Measurements from ENCODE around the gene DMRTB1.

DNA sequence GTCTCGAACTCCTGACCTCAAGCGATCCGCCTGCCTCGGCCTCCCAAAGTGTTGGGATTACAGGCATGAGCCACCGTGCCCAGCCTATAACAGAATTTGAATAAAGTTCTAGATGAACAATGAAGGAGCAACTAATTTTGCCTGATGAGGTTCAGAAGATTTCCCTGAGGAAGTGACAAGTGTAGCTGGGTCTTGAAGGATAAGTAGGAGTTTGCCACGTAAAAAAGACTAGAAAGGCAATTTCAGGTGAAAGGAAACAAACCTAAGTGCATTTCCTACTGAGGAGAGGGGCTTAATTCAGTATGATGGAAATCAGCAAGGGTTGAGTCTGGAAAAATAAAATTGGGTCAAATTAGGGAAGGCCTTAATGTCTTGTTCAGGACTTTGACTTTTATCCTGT is 18.6 kb upstream of the DMRTB1 start:
- TF ChIP-seq YY1 (IDR thresholded peaks at IDR 0.05; ENCODE audit: insufficient read depth, insufficient read length): no peak
- no peak for TF ChIP-seq SUZ12 (IDR thresholded peaks at IDR 0.05; ENCODE audit: extremely low read depth, insufficient read depth, insufficient read length)
- no peak for TF ChIP-seq ZNF274 (IDR thresholded peaks at IDR 0.05; ENCODE audit: low read depth, low read length)
